22Rv1 (cell line): ENCODE measurements around the gene C11orf91.

Source experiments
- CTCF ChIP-seq: fragments of 450-650 bp; IDR thresholded peaks from 2 replicates; pipeline ENCODE4 v1.5.1; 2017; ENCODE audit warnings: mild to moderate bottlenecking
- ZFX ChIP-seq: fragments of 450-650 bp; IDR thresholded peaks from 2 replicates; pipeline ENCODE4 v1.6.1; 2017; ENCODE audit warnings: antibody characterized with exemption, borderline replicate concordance

GRCh38 chr11:33669598-33670249 is 30.9 kb downstream of the C11orf91 start:
- TF ChIP-seq CTCF (no peak), ZFX (no peak)
